HepG2 (cell line): ENCODE data around the gene IL3. TPM values are rescaled to one million over a fixed set of nuclear protein-coding genes. Genes with fewer than 3 reads are reported as not detected.

Experiments
- ARID2 ChIP-seq: sonication (generic); formaldehyde crosslinking; IDR thresholded peaks from 2 replicates; pipeline ENCODE4 v1.8.1; 2022; ENCODE audit warnings: mild to moderate bottlenecking, missing genetic modification reagents, borderline replicate concordance
- BATF2 ChIP-seq: sonication (generic); formaldehyde crosslinking; IDR thresholded peaks from 2 replicates; pipeline ENCODE4 v1.8.0; 2022; ENCODE audit warnings: mild to moderate bottlenecking, missing genetic modification reagents, moderate library complexity
- CENPT ChIP-seq: sonication (generic); formaldehyde crosslinking; IDR thresholded peaks from 2 replicates; pipeline ENCODE4 v1.8.0; 2022; ENCODE audit warnings: low read depth, mild to moderate bottlenecking, moderate library complexity, missing genetic modification reagents
- FOXK1 ChIP-seq: sonication (generic); formaldehyde crosslinking; IDR thresholded peaks from 2 replicates; pipeline ENCODE4 v1.4.0; 2020; ENCODE audit warnings: low read depth, missing genetic modification reagents, borderline replicate concordance
- HNRNPUL1 ChIP-seq: fragments of 200-400 bp; formaldehyde crosslinking; IDR thresholded peaks from 2 replicates; pipeline ENCODE4 v1.6.1; 2017; ENCODE audit warnings: low read depth, mild to moderate bottlenecking, low read length, moderate library complexity
- HOXA9 ChIP-seq: sonication (generic); formaldehyde crosslinking; IDR thresholded peaks from 2 replicates; pipeline ENCODE4 v1.8.1; 2022; ENCODE audit warnings: missing genetic modification reagents, mild to moderate bottlenecking, moderate library complexity, borderline replicate concordance
- MYC ChIP-seq: sonication (generic); formaldehyde crosslinking; IDR thresholded peaks from 2 replicates; pipeline ENCODE4 v1.9.0; 2021; ENCODE audit warnings: missing genetic modification reagents, borderline replicate concordance
- MZF1 ChIP-seq: sonication (generic); formaldehyde crosslinking; IDR thresholded peaks from 2 replicates; pipeline ENCODE4 v1.8.1; 2023; ENCODE audit warnings: mild to moderate bottlenecking, missing genetic modification reagents, borderline replicate concordance
- PREB ChIP-seq: sonication (generic); formaldehyde crosslinking; IDR thresholded peaks from 2 replicates; pipeline ENCODE4 v1.4.0; 2020; ENCODE audit warnings: missing genetic modification reagents
- SMAD3 ChIP-seq: sonication (generic); formaldehyde crosslinking; IDR thresholded peaks from 2 replicates; pipeline ENCODE4 v1.4.0; 2020; ENCODE audit warnings: missing genetic modification reagents
- SP1 ChIP-seq, 2 experiments: fragments of 450-650 bp in 1 of 2; sonication (generic) in 1 of 2; formaldehyde crosslinking in 1 of 2; IDR thresholded peaks; 2 replicates each; pipeline versions ENCODE4 v1.4.0 to v1.6.1; 2016 to 2020; ENCODE audit warnings: missing genetic modification reagents in 1 of 2
- THAP9 ChIP-seq: sonication (generic); formaldehyde crosslinking; IDR thresholded peaks from 2 replicates; pipeline ENCODE4; 2020; ENCODE audit warnings: missing genetic modification reagents, mild to moderate bottlenecking, borderline replicate concordance
- TP53 ChIP-seq: sonication (generic); formaldehyde crosslinking; conservative IDR thresholded peaks from 2 replicates; pipeline ENCODE4 v1.4.0; 2020; ENCODE audit warnings: missing genetic modification reagents
- ZFP37 ChIP-seq: sonication (generic); formaldehyde crosslinking; IDR thresholded peaks from 2 replicates; pipeline ENCODE4 v1.4.0; 2020; ENCODE audit warnings: missing genetic modification reagents, borderline replicate concordance
- ZNF281 ChIP-seq: sonication (generic); formaldehyde crosslinking; IDR thresholded peaks from 2 replicates; pipeline ENCODE4 v1.4.0; 2020; ENCODE audit warnings: missing genetic modification reagents, borderline replicate concordance
- ZNF44 ChIP-seq: sonication (generic); formaldehyde crosslinking; IDR thresholded peaks from 2 replicates; pipeline ENCODE4 v1.5.1; 2020; ENCODE audit warnings: mild to moderate bottlenecking, missing genetic modification reagents
- ZNF552 ChIP-seq: sonication (generic); formaldehyde crosslinking; IDR thresholded peaks from 2 replicates; pipeline ENCODE4 v1.9.0; 2022; ENCODE audit warnings: missing genetic modification reagents, mild to moderate bottlenecking, borderline replicate concordance
- ZNF589 ChIP-seq: sonication (generic); formaldehyde crosslinking; conservative IDR thresholded peaks from 2 replicates; pipeline ENCODE4 v1.8.0; 2022; ENCODE audit warnings: mild to moderate bottlenecking, moderate library complexity, missing genetic modification reagents
- ZNF678 ChIP-seq: sonication (generic); formaldehyde crosslinking; IDR thresholded peaks from 2 replicates; pipeline ENCODE4 v1.4.0; 2020; ENCODE audit warnings: mild to moderate bottlenecking, missing genetic modification reagents
- ZNF766 ChIP-seq: sonication (generic); formaldehyde crosslinking; IDR thresholded peaks from 2 replicates; pipeline ENCODE4 v1.5.0; 2020; ENCODE audit warnings: missing genetic modification reagents, borderline replicate concordance
- ZNF883 ChIP-seq: sonication (generic); formaldehyde crosslinking; IDR thresholded peaks from 2 replicates; pipeline ENCODE4 v1.5.1; 2020; ENCODE audit warnings: mild to moderate bottlenecking, missing genetic modification reagents; ENCODE audit errors: not compliant biosample characterization
- polyA plus RNA-seq, 8 experiments: library from polyadenylated mRNA; depleted of rRNA in 3 of 8; stranded (reverse) in 7 of 8; unstranded in 1 of 8; fragments of >200 nt; fragmentation: Illumina TruSeq in 4 of 8; extraction: Trizol in 4 of 8; gene quantifications; 2 replicates each; pipeline versions ENCODE4 v1.2.1 to v1.2.3, GENCODE V29; 2011 to 2016; ENCODE audit warnings: low read depth in 4 of 8, missing spikeins in 1 of 8, mixed read lengths in 1 of 8; ENCODE audit not compliant: insufficient read depth in 1 of 8
- total RNA-seq, 5 experiments: library from RNA; depleted of rRNA; stranded (reverse); fragments of >200 nt; fragmentation: Illumina TruSeq; extraction: Trizol; gene quantifications; 2 replicates each; pipeline ENCODE4 v1.2.3, GENCODE V29; 2016; ENCODE audit warnings: low read depth in 1 of 5

The IL3 gene
- total and polyA plus RNA-seq, 2 of the 13 experiments (the other 11 are each of a cell fraction or from before 2014, with no cell fraction given), result not detected

- TF ChIP-seq MZF1 (CRISPR knock-in tag) (no peak), HOXA9 (CRISPR knock-in tag) (0 out of 2 replicates have a peak, but pooled peaks have one; percentile 69), ZNF281 (CRISPR knock-in tag) (0 out of 2 replicates have a peak, but pooled peaks have one; percentile 57), PREB (no peak), ZNF552 (CRISPR knock-in tag) (no peak), ZFP37 (peak; percentile 87; the same call in 1 of the 2 replicates), CENPT (peak; percentile 60), SMAD3 (CRISPR knock-in tag) (peak; percentile 91; the same call in 1 of the 2 replicates), TP53 (CRISPR knock-in tag) (no peak), ARID2 (CRISPR knock-in tag) (peak; percentile 82; the same call in 1 of the 2 replicates), BATF2 (CRISPR knock-in tag) (0 out of 2 replicates have a peak, but pooled peaks have one; percentile 36), ZNF678 (CRISPR knock-in tag) (no peak), HNRNPUL1 (no peak), ZNF766 (CRISPR knock-in tag) (peak; percentile 84; the same call in 1 of the 2 replicates), SP1 (IDR thresholded peaks at IDR 0.05) (no peak), SP1 (CRISPR knock-in tag; IDR thresholded peaks at IDR 0.05) (no peak), ZNF44 (CRISPR knock-in tag) (no peak), ZNF589 (CRISPR knock-in tag) (peak; percentile 72; the same call in 1 of the 2 replicates), THAP9 (CRISPR knock-in tag) (0 out of 2 replicates have a peak, but pooled peaks have one; percentile 58), FOXK1 (CRISPR knock-in tag) (peak; percentile 72; the same call in 1 of the 2 replicates), ZNF883 (CRISPR knock-in tag) (no peak), MYC (CRISPR knock-in tag) (no peak)
Measured at GRCh38 chr5:132012371-132013005, 48.0 kb upstream of the IL3 start (continued).
